ENCODE data around the gene NOC3L. TPM values are rescaled to one million over a fixed set of nuclear protein-coding genes. Genes with fewer than 3 reads are reported as not detected.

NOC3L gene
- 44.4 and 60.1 TPM in 2 replicates for total RNA-seq

GRCh38 chr10:94362360-94363250 lies at the start of gene NOC3L:
Gene NOC3L, minus strand, starts transcription at chr10:94362939. Its CDS starts 101 bp downstream, at chr10:94362838.

GRCh38 chr10:94402204-94402842 lies 39.6 kb upstream of the NOC3L start, which contains the start of gene TBC1D12:
Gene TBC1D12, plus strand, starts transcription at chr10:94402541. Its CDS starts 73 bp downstream, at chr10:94402614.

Other genes with a start within 250 kb of the NOC3L start
- 13.6 and 16.7 TPM in 2 replicates for gene TBC1D12, start 39.6 kb upstream of the NOC3L start, total RNA-seq
- gene HELLS, start 182.8 kb upstream of the NOC3L start, total RNA-seq: 21.5 and 76.8 TPM in 2 replicates